HG03558 (cell line): Measurements from ENCODE around the gene OR5K4.

Experiments used
- ATAC-seq: cut with Tn5 transposase; IDR thresholded peaks from one replicate; pipeline ENCODE4 v1.9.1; 2021; ENCODE audit warnings: moderate number of reproducible peaks; ENCODE audit not compliant: unreplicated experiment; ENCODE audit errors: extremely low read depth

OR5K4 gene, protein sequence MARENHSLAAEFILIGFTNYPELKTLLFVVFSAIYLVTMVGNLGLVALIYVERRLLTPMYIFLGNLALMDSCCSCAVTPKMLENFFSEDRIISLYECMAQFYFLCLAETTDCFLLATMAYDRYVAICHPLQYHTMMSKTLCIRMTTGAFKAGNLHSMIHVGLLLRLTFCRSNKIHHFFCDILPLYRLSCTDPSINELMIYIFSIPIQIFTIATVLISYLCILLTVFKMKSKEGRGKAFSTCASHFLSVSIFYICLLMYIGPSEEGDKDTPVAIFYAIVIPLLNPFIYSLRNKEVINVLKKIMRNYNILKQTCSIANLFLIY

DNA sequence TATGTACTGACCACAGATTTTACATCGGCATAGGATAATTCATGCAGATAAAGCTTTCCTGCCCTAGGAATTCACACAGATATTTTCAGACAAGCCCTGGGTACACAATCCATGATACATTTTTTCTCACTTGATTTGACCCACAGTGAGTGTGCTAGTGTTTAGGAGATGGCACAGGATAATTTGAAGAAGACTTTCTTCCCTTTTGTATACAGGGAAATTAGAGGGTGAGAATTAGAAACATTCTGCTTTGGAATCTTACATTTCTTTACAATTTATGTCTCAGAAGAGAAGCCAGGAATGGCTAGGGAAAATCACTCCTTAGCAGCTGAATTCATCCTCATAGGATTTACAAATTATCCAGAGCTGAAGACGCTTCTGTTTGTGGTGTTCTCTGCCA is at the start of gene OR5K4:
TSS of gene OR5K4 (plus strand) at position 301 of the 400 bp plus-strand sequence. CDS start at position 301, 0 bp downstream.
- no peak for ATAC-seq

DNA sequence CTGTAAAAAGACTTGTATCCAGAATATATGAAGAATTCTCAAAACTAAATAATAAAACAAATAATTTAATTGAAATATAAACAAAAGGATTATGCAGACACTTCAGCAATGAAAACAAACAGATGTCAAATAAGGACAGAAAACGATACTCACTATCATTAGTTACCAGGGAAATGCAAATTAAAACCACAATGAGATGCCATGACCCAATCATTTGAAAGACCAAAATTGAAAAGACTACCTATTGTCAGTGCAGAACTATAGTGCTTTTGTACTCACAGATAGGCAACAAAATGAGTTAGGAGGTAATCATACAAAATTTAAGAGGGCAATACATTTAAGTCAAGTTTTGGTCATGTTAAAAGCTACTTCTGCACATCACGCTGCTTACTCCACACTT is 31.6 kb upstream of the OR5K4 start:
- ATAC-seq: no peak

DNA sequence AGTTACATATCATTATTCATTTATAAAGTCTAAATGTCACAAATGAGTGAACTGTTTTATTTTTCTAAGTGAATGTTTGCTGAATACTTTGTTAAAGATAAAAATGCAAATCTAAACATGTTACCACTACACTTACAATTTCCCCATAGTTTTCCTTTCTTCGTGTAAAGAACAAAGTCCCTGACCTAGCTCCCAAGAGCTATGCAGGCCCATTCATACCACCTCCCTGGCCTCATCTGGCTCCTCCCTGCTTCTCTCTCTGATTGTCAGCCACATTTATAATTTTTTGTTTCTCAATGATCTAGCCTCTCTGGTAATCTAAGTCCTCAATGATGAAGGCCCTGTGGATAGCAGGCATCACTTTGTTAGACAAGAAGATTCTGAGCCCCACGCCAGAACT is 31.0 kb upstream of the OR5K4 start:
- no peak for ATAC-seq

DNA sequence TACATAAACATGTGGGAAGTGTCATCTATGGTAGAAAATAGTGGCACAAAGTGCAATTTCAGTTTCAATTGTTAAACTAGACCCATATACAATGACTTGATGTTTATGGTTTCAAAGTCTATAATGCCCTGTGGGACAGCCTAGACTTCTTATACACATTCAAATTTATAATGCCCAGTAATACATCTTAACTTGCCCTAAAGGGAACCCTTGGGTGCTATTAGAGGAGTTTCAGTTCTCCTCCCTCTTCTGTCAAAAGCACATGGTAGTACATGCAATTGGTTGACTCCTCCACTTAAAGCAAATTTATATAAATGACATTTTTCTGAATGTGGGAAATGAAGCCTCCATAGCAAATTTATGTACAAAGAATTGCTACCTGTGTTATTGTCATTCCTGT is 30.2 kb upstream of the OR5K4 start:
- ATAC-seq: no peak

DNA sequence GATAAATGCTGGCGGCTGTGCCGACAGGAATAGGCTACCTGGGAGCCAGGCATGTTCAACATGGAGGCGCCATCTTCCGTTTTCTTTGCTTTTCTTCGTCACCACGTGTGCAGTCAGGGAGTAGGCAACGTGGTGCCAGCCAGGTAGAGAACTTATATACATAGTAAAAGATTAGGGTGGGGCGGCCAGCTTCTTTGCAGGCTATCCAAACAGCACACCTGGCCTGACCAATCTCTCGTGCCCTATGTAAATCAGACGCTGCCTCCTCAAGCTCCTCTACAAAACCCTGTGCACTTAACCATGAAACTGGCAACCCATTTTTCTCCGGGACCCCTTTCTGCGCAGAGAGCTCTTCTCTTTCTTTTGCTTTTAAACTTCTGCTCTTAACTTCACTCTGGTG is 28.6 kb upstream of the OR5K4 start:
- ATAC-seq: no peak

DNA sequence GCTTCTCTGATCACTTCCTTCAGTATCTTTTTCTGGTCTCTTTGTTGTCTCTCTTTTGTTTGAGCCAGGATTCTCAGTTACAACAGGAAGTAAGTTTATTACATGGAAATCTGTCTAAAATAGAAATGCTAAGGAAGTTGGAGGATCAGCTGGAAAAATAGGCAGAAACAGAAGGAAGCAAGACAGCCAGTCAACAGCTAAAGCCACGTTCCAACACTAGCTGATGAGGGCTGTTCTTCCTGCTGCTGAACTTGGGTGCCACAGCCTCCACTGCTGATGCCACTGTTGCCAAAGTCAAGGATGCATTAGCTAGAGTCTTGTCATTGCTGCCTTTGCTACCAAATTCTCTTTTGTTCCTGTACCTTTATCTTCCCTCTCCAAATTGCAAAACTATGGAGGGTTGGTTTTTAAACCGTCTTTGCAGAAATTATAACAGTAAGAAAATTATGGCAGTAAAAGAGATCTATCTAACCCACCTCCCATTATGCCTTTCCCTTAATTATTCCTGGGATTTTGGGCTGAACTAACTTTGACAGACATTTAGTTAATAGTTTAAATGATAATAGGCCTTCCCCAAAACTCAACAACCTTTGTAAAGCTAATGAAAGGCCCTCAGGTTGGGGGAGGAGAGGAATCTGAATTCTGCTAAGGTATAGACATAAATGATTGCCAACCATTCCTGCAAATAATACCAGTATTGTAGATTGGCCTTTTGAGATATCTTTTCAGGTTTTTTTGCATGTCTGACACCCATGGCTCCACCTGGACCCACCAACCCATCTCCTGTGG is 27.4 kb upstream of the OR5K4 start:
- ATAC-seq: no peak

DNA sequence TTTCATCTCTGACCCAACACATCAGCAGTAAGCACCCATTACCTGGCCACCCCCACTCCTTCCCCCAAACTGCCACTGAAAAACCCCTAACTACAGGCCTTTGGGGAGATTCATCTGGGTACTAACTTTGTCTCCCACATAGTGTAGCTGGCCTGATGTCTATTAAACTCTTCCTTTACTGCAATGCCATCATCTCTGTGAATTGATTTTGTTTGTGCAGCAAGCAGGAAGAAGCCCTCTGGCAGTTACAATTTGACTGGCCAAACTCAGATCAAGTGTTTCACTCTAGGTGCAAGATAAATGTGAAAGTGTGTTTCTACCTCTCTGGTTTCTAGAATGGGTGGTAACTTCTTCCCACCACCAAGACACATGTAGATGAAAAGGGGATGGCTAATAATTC is 26.7 kb upstream of the OR5K4 start:
- peak; percentile 50 for ATAC-seq

DNA sequence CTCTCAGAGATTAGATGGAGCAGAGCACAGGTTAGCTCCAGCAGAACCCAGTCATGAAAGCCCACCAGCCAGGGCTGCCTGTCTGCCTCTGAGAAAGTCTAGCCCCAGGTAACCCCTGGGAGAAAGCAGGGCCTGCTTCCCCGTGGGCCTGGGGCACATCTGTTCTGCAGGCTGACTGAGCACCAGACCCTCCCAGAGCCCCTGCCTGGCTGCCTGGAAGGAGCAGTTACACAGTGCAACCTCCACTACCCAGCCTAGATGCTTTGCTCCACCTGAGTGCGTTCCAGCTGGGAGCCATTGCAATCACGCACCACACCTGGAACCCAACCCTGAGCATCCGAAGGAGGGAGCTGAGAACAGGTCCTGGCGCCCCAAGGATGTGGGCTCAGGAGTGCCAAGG is 24.7 kb upstream of the OR5K4 start:
- ATAC-seq: no peak

DNA sequence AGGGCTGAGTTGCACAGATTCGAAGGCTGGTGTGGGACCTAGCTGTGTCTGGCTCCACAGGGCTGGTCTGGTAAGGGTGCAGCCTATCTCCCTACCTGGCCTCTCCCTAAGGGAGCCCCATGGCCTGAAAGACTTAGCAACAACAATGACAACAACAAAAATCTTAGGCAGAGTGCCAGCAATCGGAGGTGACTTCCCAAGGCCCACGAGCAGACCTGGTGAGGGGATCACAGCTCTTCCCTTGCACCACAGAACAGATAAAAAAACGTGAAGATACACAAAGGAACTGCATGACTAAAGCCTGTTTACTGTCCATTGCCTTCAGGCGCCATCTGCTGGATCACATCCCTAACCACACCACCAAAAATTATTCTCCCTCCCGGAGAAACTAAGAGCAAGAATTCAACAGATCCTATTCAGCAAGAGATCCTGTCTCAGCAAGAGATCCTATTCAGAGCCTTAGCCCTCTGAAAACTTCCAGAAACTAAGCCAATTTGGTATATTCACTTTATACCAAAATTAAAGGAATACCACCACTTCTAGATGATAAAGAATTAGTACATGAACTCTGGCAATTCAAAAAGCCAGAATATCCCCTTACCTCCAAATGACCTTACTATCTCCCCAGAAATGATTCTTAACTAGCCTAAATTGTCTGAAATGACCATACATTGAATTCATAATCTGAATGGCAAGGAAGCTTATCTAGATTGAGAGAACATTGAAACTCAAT is 24.1 kb upstream of the OR5K4 start:
- peak; percentile 39 for ATAC-seq

DNA sequence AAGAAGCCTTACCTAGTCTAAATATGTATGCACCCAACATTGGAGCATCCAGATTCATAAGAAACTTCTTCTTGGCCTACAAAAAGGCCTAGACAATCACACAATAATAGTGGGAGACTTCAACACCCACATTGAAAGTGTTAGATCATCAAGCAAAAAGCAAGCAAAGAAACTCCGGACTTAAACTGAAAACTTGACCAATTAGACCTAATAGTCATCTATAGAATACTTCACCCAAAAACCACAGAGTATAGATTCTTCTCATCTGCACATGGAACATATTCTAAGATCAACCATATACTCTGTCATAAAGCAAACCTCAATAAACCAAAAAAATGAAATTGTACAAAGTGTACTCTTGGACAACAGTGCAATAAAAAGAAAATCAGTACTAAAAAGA is 22.3 kb upstream of the OR5K4 start:
- ATAC-seq: no peak

DNA sequence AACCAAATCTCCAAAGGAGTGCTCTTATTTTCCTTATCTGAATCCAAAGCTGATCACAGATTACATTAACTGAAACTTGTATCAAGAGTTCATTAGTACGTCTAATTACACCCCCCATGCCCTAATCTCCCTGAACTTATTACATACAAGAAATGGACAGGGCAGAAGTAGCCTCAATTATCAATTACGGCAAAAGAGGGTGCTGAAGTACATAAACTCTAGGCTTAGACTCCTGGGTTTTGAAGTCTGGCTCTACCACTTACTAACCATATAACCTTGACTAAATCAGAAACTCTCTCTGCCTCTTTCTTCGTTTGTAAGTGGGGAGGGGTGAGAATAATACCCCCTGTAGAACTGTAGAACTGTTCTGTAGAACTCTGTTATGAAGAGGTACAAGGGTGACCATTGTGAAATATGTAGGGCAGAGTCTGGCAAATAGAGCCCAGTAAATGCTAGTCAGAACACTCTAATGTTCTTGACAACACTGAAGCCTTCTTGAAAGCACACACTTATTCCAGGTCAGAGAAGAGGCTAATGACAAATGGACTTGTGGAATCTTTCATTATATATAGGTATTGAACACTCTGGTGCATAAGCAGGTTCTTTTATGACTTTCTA is 19.6 kb upstream of the OR5K4 start:
- peak; percentile 54 for ATAC-seq

DNA sequence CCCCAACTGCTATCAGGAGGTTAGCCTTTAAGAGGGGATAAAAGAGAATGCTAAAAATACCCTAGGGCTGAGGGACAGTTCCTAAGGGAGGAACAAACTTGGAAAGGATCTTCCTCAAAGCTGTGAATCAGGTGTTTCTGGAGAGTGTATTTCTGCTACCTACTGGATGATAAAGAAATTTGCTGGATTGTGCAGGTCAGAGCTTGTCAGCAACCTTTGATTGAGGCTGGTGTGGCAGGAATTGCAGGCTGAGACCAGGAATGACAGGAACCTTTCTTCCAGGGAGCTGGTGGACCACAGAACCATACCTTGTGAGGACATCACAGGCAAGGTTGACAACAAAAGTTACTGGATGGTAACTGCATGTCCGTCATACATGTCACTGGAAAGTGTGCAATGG is 14.6 kb upstream of the OR5K4 start:
- ATAC-seq: no peak

DNA sequence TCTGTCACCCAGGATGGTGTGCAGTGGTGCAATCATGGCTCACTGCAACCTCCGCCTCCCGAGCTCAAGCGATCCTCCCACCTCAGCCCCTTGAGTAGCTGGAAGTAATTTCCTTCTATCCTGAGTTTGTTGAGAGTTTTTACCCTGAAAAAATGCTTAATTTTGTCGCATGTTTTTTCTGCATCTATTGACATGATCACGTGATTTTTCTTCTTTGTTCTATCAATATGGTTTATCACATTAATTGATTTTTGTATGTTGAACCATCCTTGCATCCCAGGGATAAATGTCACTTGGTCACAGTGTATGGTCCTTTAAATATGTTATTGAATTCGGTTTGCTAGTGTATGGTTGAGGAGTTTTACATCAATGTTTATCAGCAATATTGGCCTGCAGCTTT is 11.9 kb upstream of the OR5K4 start:
- no peak for ATAC-seq

DNA sequence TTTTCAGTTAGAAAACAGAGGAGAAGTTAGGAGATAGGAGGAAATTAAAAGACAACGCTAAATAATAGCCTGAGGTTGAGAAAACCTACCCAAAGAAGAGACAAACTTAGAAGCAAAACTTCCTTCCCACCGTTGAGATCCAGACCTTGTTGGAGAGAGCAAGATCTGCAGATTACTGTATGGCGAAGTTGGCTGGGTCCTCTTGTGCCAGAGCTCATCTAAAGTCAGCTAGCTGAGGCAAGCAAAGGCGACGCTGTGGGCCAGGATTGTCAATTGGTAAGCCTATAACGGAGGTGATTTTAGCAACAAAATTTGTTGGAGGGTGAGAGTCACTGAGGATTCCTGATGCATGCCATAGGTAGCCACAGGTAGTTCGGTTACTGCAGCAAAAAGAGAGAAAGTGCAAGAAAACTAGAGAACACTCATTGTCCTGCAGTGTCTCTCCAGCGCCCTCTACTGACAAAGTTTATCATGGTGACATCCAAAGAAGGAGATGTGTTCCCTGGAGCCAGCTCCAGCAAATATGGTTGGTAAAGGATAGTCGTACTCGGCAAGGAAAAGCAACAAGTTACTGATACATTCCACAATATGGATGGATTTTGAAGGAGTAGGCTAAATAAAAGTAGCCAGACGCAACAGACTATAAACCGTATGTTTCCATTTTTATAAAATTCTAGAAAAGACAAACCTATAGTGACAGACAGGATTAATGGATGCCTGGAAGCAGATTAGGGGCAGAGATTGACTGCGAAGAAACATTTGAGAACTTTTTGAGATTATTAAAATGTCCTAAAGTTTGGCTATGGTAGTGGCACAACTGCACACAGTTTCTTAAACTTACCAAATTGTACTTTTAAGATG is 9.8 kb upstream of the OR5K4 start:
- no peak for ATAC-seq

DNA sequence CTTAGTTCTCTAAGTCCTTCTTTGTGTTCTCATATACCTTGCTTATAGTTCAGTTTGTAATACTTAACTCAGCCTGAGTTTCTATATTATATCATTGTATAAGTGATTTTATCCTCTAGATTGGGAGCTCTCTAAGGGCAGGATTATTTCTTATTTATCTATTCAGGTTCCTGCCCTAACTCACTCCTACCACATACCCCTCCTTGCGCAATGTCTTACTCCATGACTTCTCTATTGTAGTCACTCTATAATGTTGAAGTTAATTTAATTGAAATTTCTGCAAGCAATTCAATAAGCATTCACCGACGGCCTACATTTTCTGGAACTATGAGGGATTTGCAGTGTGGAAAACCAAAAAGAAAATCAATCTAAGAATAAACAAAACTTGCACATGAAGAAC is 3.6 kb upstream of the OR5K4 start:
- no peak for ATAC-seq

DNA sequence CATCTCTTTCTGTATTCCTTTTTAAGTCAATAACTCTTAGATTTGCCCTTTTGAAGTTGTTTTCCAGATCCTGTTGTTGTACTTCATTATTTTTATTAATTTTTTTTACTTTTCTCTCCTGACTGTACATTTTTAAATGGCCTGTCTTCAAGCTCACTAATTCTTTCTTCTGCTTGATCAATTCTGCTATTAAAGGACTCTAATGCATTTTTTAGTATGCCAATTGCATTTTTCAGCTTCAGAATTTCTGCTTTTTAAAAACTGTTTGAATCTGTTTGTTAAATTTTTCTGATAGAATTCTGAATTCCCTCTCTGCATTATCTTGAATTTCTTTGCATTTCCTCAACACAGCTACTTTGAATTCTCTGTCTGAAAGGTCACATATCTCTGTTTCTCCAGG is 5.6 kb downstream of the OR5K4 start:
- ATAC-seq: no peak

DNA sequence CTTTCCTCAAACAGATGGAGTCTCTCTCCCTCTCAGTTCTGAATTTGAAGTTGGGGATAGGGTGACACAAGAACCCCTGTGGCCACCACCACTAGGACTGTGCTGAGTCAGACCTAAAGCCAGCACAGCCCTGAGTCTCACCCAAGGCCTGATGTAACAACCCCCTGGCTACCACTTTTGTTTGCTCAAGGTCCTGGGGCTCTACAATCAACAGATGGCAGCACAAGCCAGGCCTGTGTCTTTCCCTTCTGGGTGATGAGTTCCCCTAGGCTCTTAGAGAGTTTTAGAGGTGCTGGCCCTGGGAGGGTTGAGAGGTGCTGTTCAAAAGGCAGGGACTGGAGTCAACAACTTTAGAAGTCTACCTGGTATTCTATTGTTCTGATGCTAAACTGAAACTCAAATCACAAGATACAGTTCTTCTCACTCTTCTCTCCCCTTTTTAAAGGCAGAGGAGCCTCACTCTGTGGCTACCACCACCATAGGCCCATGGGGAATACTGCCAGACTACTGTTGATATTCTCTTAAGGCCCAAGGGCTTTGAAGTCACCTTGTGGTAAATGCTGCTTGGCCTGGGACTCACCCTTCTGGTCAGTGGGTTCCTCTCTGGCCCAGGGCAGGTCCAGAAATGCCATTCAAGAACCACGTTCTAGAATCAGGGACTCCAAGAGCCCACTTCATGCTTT is 6.5 kb downstream of the OR5K4 start:
- peak; percentile 39 for ATAC-seq

DNA sequence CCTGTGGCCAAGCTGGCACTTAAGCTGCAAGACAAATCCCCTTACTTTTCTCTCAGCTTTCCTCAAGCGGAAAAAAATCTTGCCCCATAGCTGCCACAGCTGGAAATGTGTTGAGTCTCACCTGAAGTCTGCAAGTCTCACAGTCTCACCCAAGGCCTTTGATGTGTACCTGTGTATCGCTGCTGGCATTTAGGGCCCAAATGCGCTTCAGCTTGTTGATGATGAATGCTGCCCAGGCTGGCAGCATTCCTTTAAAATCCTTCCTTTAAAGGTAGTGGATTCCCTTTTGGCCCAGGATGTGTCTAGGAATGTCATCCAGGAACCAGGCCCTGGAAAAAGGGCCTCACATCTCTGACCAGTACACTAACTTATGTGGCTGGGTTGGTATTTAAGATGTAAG is 7.0 kb downstream of the OR5K4 start:
- ATAC-seq: no peak

DNA sequence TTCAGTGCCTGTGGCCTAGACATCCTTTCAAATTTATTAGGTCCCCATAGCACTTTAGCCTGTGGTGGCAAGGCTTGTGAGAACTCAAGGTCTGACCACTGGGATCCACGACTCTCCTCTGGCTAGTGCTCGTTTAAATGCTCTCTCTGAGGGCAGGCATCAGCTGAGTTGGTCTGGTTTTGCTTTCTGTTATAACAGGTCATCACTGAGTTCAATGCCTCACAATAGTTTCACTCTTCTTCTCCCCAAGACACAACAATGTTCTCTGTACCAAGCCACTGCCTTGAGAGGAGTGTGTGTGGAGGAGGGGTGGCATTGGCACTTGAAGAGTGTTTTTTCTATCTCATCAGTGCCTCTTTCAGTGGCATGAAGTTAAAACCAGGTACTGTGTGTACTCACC is 7.6 kb downstream of the OR5K4 start:
- ATAC-seq: no peak
